NCI-H2029 treated with DMSO at 0.1 percent for 48 hours (cell line): ENCODE results near the gene HOXD8.

Experiments
- DNase-seq: peaks from one replicate; lab custom pipeline; 2025; lab: John Stamatoyannopoulos, UW

HOXD8 gene

GRCh38 chr2:176128982-176129796 lies at the start of gene HOXD8:
TSS of gene HOXD8 (plus strand) at chr2:176129705. CDS start at chr2:176130367, 662 bp downstream.
- peak; percentile 79 for DNase-seq

GRCh38 chr2:176079831-176080539 lies 49.5 kb upstream of the HOXD8 start:
- DNase-seq, result no peak

- DNase-seq, result no peak
Measured at GRCh38 chr2:176080540-176081375, 48.7 kb upstream of the HOXD8 start.

GRCh38 chr2:176081376-176081836 lies 48.1 kb upstream of the HOXD8 start:
- no peak for DNase-seq

- DNase-seq, result no peak
Measured at GRCh38 chr2:176081837-176082524, 47.5 kb upstream of the HOXD8 start.

- DNase-seq, result no peak
Measured at GRCh38 chr2:176082525-176082823, 47.0 kb upstream of the HOXD8 start.

- DNase-seq, result no peak
Measured at GRCh38 chr2:176082824-176083751, 46.4 kb upstream of the HOXD8 start.

GRCh38 chr2:176083796-176084261 lies 45.7 kb upstream of the HOXD8 start, which contains the start of gene EVX2:
TSS of gene EVX2 (minus strand) at chr2:176083962. CDS start at chr2:176083776, 186 bp downstream.
- DNase-seq, result no peak

- no peak for DNase-seq
Measured at GRCh38 chr2:176084611-176085119, 44.8 kb upstream of the HOXD8 start.

- no peak for DNase-seq
Measured at GRCh38 chr2:176085120-176085788, 44.3 kb upstream of the HOXD8 start.

GRCh38 chr2:176085861-176086771 lies 43.4 kb upstream of the HOXD8 start:
- no peak for DNase-seq

GRCh38 chr2:176087330-176088047 lies 42.0 kb upstream of the HOXD8 start:
- DNase-seq, result no peak

GRCh38 chr2:176088048-176088936 lies 41.2 kb upstream of the HOXD8 start:
- peak; percentile 47 for DNase-seq

GRCh38 chr2:176088937-176089842 lies 40.3 kb upstream of the HOXD8 start:
- DNase-seq, result no peak

GRCh38 chr2:176089843-176090395 lies 39.6 kb upstream of the HOXD8 start:
- DNase-seq, result no peak

- DNase-seq, result no peak
Measured at GRCh38 chr2:176090862-176091261, 38.6 kb upstream of the HOXD8 start.
